NCI-H2171 (cell line): Measurements from ENCODE around the gene DLGAP4.

ENCODE experiments used
- DNase-seq: peaks from one replicate; lab custom pipeline; 2025; lab: John Stamatoyannopoulos, UW

Gene DLGAP4

GRCh38 chr20:36305602-36306551 is at the start of gene DLGAP4:
TSS of gene DLGAP4 (plus strand) at chr20:36306339. CDS start at chr20:36431718, 125,379 bp downstream.
- DNase-seq = peak; percentile 25

- DNase-seq = no peak
Observed at GRCh38 chr20:36259177-36260061, 46.7 kb upstream of the DLGAP4 start.

GRCh38 chr20:36260316-36260715 is 45.8 kb upstream of the DLGAP4 start:
- no peak for DNase-seq

- DNase-seq = no peak
Observed at GRCh38 chr20:36261389-36262105, 44.6 kb upstream of the DLGAP4 start.

GRCh38 chr20:36262440-36262839 is 43.7 kb upstream of the DLGAP4 start:
- DNase-seq = no peak

GRCh38 chr20:36264426-36265246 is 41.5 kb upstream of the DLGAP4 start:
- DNase-seq = no peak

- no peak for DNase-seq
Observed at GRCh38 chr20:36266189-36266588, 40.0 kb upstream of the DLGAP4 start.

GRCh38 chr20:36267605-36268381 is 38.3 kb upstream of the DLGAP4 start:
- DNase-seq = no peak

- DNase-seq = no peak
Observed at GRCh38 chr20:36268440-36269342, 37.4 kb upstream of the DLGAP4 start.

GRCh38 chr20:36269507-36269906 is 36.6 kb upstream of the DLGAP4 start:
- no peak for DNase-seq

GRCh38 chr20:36270744-36271638 is 35.1 kb upstream of the DLGAP4 start:
- no peak for DNase-seq

- no peak for DNase-seq
Observed at GRCh38 chr20:36271639-36272546, 34.2 kb upstream of the DLGAP4 start.

- no peak for DNase-seq
Observed at GRCh38 chr20:36272547-36273220, 33.5 kb upstream of the DLGAP4 start.

GRCh38 chr20:36273414-36274180 is 32.5 kb upstream of the DLGAP4 start:
- DNase-seq = no peak

- no peak for DNase-seq
Observed at GRCh38 chr20:36274181-36274841, 31.8 kb upstream of the DLGAP4 start.
